Gastroesophageal sphincter (tissue), 4 donors: ENCODE results near the gene BRWD1. TPM values are rescaled to one million over a fixed set of nuclear protein-coding genes. Genes with fewer than 3 reads are reported as not detected.
"Not testable (repeated sequence)": the region's sequence is repeated elsewhere in the genome, so short reads cannot be mapped to it uniquely, and the experiment has no call there.

Source experiments
- ATAC-seq: fragments of 150-250 bp; one replicate; pipeline ENCODE4 v1.9.1; 2016; ENCODE audit warnings: mild to moderate bottlenecking, moderate library complexity
- H3K27ac ChIP-seq, 4 donors: fragments of 200-600 bp; sonication (generic) in 3 of 4; 1 replicate in 3 of 4; 2 replicates in 1 of 4; pipeline ENCODE4 v1.5.1; 2016 to 2019
- H3K27me3 ChIP-seq: fragments of 200-600 bp; sonication (generic); one replicate; pipeline ENCODE4 v1.5.1; 2019
- H3K36me3 ChIP-seq, 2 donors: fragments of 200-600 bp; sonication (generic); one replicate each; pipeline ENCODE4 v1.5.1; 2019; ENCODE audit warnings: control low read depth in 1 of 2
- H3K4me1 ChIP-seq, 3 donors: fragments of 200-600 bp; sonication (generic); 1 replicate in 2 of 3; 2 replicates in 1 of 3; pipeline ENCODE4 v1.5.1; 2016 to 2019; ENCODE audit warnings: control low read depth in 2 of 3
- H3K4me3 ChIP-seq, 2 donors: fragments of 200-600 bp; sonication (generic); one replicate each; pipeline ENCODE4 v1.5.1; 2019; ENCODE audit warnings: mild to moderate bottlenecking in 1 of 2, moderate library complexity in 1 of 2
- H3K9me3 ChIP-seq, 3 donors: fragments of 200-600 bp; sonication (generic); one replicate each; pipeline ENCODE4 v1.5.1; 2017 to 2019; ENCODE audit warnings: control low read depth in 2 of 3
- CTCF ChIP-seq, 4 experiments: fragments of 200-600 bp in 2 of 4; fragments of 450-650 bp in 2 of 4; sonication (generic) in 1 of 4; IDR thresholded peaks; one replicate each; pipeline ENCODE4 v1.5.1; 2017 to 2019; ENCODE audit warnings: antibody characterized with exemption in 4 of 4, mild to moderate bottlenecking in 2 of 4, moderate library complexity in 2 of 4
- EP300 ChIP-seq: sonication (generic); formaldehyde crosslinking; IDR thresholded peaks from one replicate; pipeline ENCODE4 v1.6.1; 2017; ENCODE audit warnings: antibody characterized with exemption, mild to moderate bottlenecking
- POLR2A ChIP-seq, 2 donors: fragments of 450-650 bp; IDR thresholded peaks; one replicate each; pipeline ENCODE4 v1.6.1; 2017; ENCODE audit warnings: antibody characterized with exemption in 2 of 2, mild to moderate bottlenecking in 2 of 2, moderate library complexity in 1 of 2
- POLR2AphosphoS5 ChIP-seq: sonication (generic); formaldehyde crosslinking; IDR thresholded peaks from one replicate; pipeline ENCODE4 v1.6.1; 2017; ENCODE audit warnings: antibody characterized with exemption
- WGBS, 2 donors: methylation state at CpG; one replicate each; pipeline ENCODE4 v1.1.5; 2018; ENCODE audit warnings: low coverage in 1 of 2; 5-methylcytosine and 5-hydroxymethylcytosine counted together
- total RNA-seq, 4 donors: library from RNA; depleted of rRNA; stranded (reverse); fragments of >200 nt; gene quantifications; one replicate each; pipeline ENCODE4 v1.1.0, GENCODE V29; 2016

BRWD1 gene
- total RNA-seq, 4 donors from 2014 or later: 60.0 to 132 (median 71.2) TPM

- ATAC-seq: no peak
- TF ChIP-seq CTCF (IDR thresholded peaks at IDR 0.05) (no peak), POLR2A (IDR thresholded peaks at IDR 0.05) (no peak), EP300 (no peak), POLR2AphosphoS5 (no peak)
- Histone ChIP-seq H3K4me1 (no peaks in the 10 kb centered on the region), H3K36me3 (peaks cover 0 to 87% of the 10 kb centered on the region in 2 donors), H3K9me3 (no peaks in the 10 kb centered on the region), H3K27me3 (no peaks in the 10 kb centered on the region), H3K27ac (no peak overlapping the region), H3K4me3 (no peak overlapping the region)
- 92 to 100% methylated on average over 1 of the region's 1 CpG for WGBS, 2 donors
Measured at GRCh38 chr21:39238275-39238674, 75.2 kb downstream of the BRWD1 start.

DNA sequence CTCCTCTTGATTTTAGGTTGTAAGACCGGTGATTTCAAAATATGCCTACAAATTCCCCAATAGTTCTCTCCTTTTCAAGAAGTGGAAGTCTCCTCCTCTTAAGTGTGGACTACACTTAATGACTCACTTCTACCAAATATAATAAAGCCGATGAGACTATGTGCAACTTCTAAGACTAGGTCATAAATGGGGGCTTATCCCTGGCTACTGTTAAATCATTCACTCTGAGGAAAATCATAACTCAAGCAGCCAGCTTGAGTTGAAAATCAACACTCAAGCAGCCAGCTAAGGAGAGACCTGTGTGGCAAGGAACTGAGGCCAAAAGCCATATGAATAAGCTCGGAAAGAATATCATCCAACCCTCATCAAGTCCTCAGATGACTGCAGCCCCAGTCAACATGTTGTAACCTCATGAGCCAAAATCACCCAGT lies 80.6 kb downstream of the BRWD1 start:
- H3K27ac ChIP-seq: no peak overlapping the region
- no peak for ATAC-seq
- TF ChIP-seq POLR2A (IDR thresholded peaks at IDR 0.05): no peak
- TF ChIP-seq EP300: no peak
- no peak for TF ChIP-seq POLR2AphosphoS5
- TF ChIP-seq CTCF (IDR thresholded peaks at IDR 0.05): no peak

GRCh38 chr21:39224930-39225329 lies 88.5 kb downstream of the BRWD1 start:
- peaks cover 3 to 78% of the 10 kb centered on the region in 2 donors for H3K36me3 ChIP-seq
- TF ChIP-seq CTCF (IDR thresholded peaks at IDR 0.05) (no peak), POLR2AphosphoS5 (no peak), POLR2A (IDR thresholded peaks at IDR 0.05) (no peak), EP300 (no peak)
- H3K9me3 ChIP-seq: no peaks in the 10 kb centered on the region
- WGBS, 2 donors: 93 to 100% methylated on average over 3 of the region's 3 CpGs
- no peak overlapping the region for H3K27ac ChIP-seq
- H3K27me3 ChIP-seq: no peaks in the 10 kb centered on the region
- no peaks in the 10 kb centered on the region for H3K4me1 ChIP-seq
- no peak for ATAC-seq
- no peak overlapping the region for H3K4me3 ChIP-seq

More for the DNA sequence above, 80.6 kb downstream of the BRWD1 start:
- no peaks in the 10 kb centered on the region for H3K4me1 ChIP-seq
- no peaks in the 10 kb centered on the region for H3K9me3 ChIP-seq
- no peak overlapping the region for H3K4me3 ChIP-seq
- WGBS, 2 donors: 80 to 82% methylated on average over 2 to 3 of the region's 3 CpGs
- H3K36me3 ChIP-seq: peaks cover 4 to 90% of the 10 kb centered on the region in 2 donors
- no peaks in the 10 kb centered on the region for H3K27me3 ChIP-seq

DNA sequence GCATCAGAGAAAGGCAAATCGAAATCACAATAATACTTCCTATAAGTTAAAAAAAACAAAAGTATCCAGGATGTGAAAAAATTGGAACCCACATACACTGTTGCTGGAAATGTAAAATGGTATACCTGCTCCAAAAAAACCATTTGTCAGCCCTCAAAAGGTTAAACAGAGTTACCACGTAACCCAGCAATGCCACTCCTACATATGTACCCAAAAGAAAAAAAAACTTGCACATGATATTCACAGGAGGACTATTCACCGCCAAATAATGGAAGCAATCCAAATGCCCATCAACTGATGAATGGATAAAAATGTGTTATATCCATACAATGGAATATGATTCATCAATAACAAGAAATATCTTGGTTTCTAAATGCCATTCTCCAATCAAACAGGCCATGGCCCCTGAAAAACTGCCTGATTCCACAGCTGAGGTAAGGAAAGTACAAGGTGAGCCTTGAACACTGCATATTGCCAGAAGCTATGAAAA lies 91.4 kb downstream of the BRWD1 start:
- Histone ChIP-seq H3K4me3 (no peak overlapping the region), H3K4me1 (no peaks in the 10 kb centered on the region), H3K27ac (no peak overlapping the region), H3K9me3 (no peaks in the 10 kb centered on the region), H3K27me3 (no peaks in the 10 kb centered on the region), H3K36me3 (peaks cover 3 to 87% of the 10 kb centered on the region in 2 donors)
- no peak for ATAC-seq
- no peak for TF ChIP-seq EP300
- no peak for TF ChIP-seq CTCF (IDR thresholded peaks at IDR 0.05)
- TF ChIP-seq POLR2A (IDR thresholded peaks at IDR 0.05): no peak
- TF ChIP-seq POLR2AphosphoS5: no peak
- 58 to 89% methylated on average over 2 to 3 of the region's 3 CpGs for WGBS, 2 donors

- H3K4me3 ChIP-seq: no peak overlapping the region
- H3K4me1 ChIP-seq: no peaks in the 10 kb centered on the region
- no peak for ATAC-seq
- H3K27ac ChIP-seq: no peak overlapping the region
- no peaks in the 10 kb centered on the region for H3K9me3 ChIP-seq
- TF ChIP-seq POLR2A (IDR thresholded peaks at IDR 0.05) (no peak), CTCF (IDR thresholded peaks at IDR 0.05) (no peak), EP300 (no peak), POLR2AphosphoS5 (no peak)
- 88 to 93% methylated on average over 5 of the region's 7 CpGs for WGBS, 2 donors
- no peaks in the 10 kb centered on the region for H3K27me3 ChIP-seq
- peaks cover 3 to 85% of the 10 kb centered on the region in 2 donors for H3K36me3 ChIP-seq
Measured at GRCh38 chr21:39221282-39221996, 92.0 kb downstream of the BRWD1 start.

GRCh38 chr21:39220875-39221274 lies 92.6 kb downstream of the BRWD1 start:
- WGBS, 2 donors: 96% methylated on average over 2 of the region's 2 CpGs; no CpG with 5 or more reads in 1 of the 2 donors
- H3K27me3 ChIP-seq, H3K9me3 ChIP-seq, ATAC-seq, H3K27ac ChIP-seq, H3K4me1 ChIP-seq, H3K4me3 ChIP-seq: not testable (repeated sequence)
- peaks cover 3 to 88% of the 10 kb centered on the region in 2 donors for H3K36me3 ChIP-seq
